ENCODE data around the gene PLCB4.

Gene PLCB4

GRCh38 chr20:9286501-9287461 lies 217.9 kb downstream of the PLCB4 start:
- DNase-seq = no peak

GRCh38 chr20:9287826-9288225 lies 218.9 kb downstream of the PLCB4 start:
- DNase-seq = no peak

- no peak for DNase-seq
Measured at GRCh38 chr20:9290331-9290730, 221.4 kb downstream of the PLCB4 start.

GRCh38 chr20:9293145-9293544 lies 224.3 kb downstream of the PLCB4 start:
- DNase-seq = no peak

GRCh38 chr20:9294041-9294440 lies 225.2 kb downstream of the PLCB4 start:
- no peak for DNase-seq

- no peak for DNase-seq
Measured at GRCh38 chr20:9298906-9299305, 230.0 kb downstream of the PLCB4 start.

- DNase-seq = no peak
Measured at GRCh38 chr20:9300080-9300479, 231.2 kb downstream of the PLCB4 start.

GRCh38 chr20:9300534-9300933 lies 231.6 kb downstream of the PLCB4 start:
- no peak for DNase-seq

- DNase-seq = no peak
Measured at GRCh38 chr20:9301129-9302090, 232.5 kb downstream of the PLCB4 start.

- no peak for DNase-seq
Measured at GRCh38 chr20:9302091-9302462, 233.2 kb downstream of the PLCB4 start.

GRCh38 chr20:9306521-9306920 lies 237.6 kb downstream of the PLCB4 start:
- DNase-seq = no peak

- DNase-seq = no peak
Measured at GRCh38 chr20:9308056-9308455, 239.2 kb downstream of the PLCB4 start.

GRCh38 chr20:9311132-9311531 lies 242.2 kb downstream of the PLCB4 start:
- no peak for DNase-seq

- DNase-seq = no peak
Measured at GRCh38 chr20:9319687-9320384, 250.9 kb downstream of the PLCB4 start.

- no peak for DNase-seq
Measured at GRCh38 chr20:9321007-9321406, 252.1 kb downstream of the PLCB4 start.

- DNase-seq = no peak
Measured at GRCh38 chr20:9322661-9323060, 253.8 kb downstream of the PLCB4 start.

GRCh38 chr20:9323622-9324021 lies 254.7 kb downstream of the PLCB4 start:
- DNase-seq = no peak

- no peak for DNase-seq
Measured at GRCh38 chr20:9329355-9330101, 260.6 kb downstream of the PLCB4 start.

- DNase-seq = no peak
Measured at GRCh38 chr20:9330151-9330550, 261.3 kb downstream of the PLCB4 start.

- DNase-seq = no peak
Measured at GRCh38 chr20:9331707-9332435, 263.0 kb downstream of the PLCB4 start.

GRCh38 chr20:9332791-9333479 lies 264.0 kb downstream of the PLCB4 start:
- DNase-seq = no peak

Measured in NCI-H526 treated with DMSO at 0.1 percent for 48 hours (cell line).